Naive B cell (primary cell): Measurements from ENCODE around the gene HM13. TPM values are rescaled to one million over a fixed set of nuclear protein-coding genes. Genes with fewer than 3 reads are reported as not detected.
"Not testable (repeated sequence)": the region's sequence is repeated elsewhere in the genome, so short reads cannot be mapped to it uniquely, and the experiment has no call there.

Source experiments
- ATAC-seq, 2 donors: fragments of 150-1000 bp; cut with Tn5 transposase; 2 replicates each; pipeline ENCODE4 v1.10.0; 2021; ENCODE audit warnings: low read depth in 2 of 2, mild to moderate bottlenecking in 2 of 2, moderate library complexity in 2 of 2
- DNase-seq: peaks from one replicate; pipeline ENCODE4 v3.0.0; 2022
- H3K27ac Mint-ChIP-seq, 6 donors: one replicate each; pipeline ENCODE4 v1.8.0; 2020 to 2022; ENCODE audit warnings: mild to moderate bottlenecking in 6 of 6, mixed read lengths in 6 of 6, moderate library complexity in 5 of 6, inconsistent platforms in 2 of 6
- H3K27me3 Mint-ChIP-seq, 3 donors: one replicate each; pipeline ENCODE4 v1.8.0; 2021 to 2022; ENCODE audit warnings: mixed read lengths in 3 of 3, mild to moderate bottlenecking in 1 of 3
- H3K36me3 Mint-ChIP-seq, 2 donors: one replicate each; pipeline ENCODE4 v1.8.0; 2020 to 2022; ENCODE audit warnings: mixed read lengths in 2 of 2, inconsistent platforms in 1 of 2, mild to moderate bottlenecking in 1 of 2
- H3K4me1 Mint-ChIP-seq, 3 donors: one replicate each; pipeline ENCODE4 v1.8.0; 2020 to 2022; ENCODE audit warnings: mixed read lengths in 3 of 3, inconsistent platforms in 1 of 3, mild to moderate bottlenecking in 1 of 3, moderate library complexity in 1 of 3
- H3K4me3 Mint-ChIP-seq, 8 donors: one replicate each; pipeline ENCODE4 v1.8.0; 2020 to 2022; ENCODE audit warnings: mild to moderate bottlenecking in 8 of 8, mixed read lengths in 8 of 8, moderate library complexity in 8 of 8, inconsistent platforms in 2 of 8
- H3K9me3 Mint-ChIP-seq, 7 donors: one replicate each; pipeline ENCODE4 v1.8.0; 2020 to 2022; ENCODE audit warnings: mixed read lengths in 7 of 7, mild to moderate bottlenecking in 5 of 7, inconsistent platforms in 2 of 7, moderate library complexity in 1 of 7
- polyA plus RNA-seq, 6 donors: library from polyadenylated mRNA; unstranded; fragments of 300-500 nt; fragmentation: Illumina TruSeq; gene quantifications; one replicate each; pipeline ENCODE4 v1.2.3, GENCODE V29; 2021; ENCODE audit warnings: low read depth in 6 of 6

HM13 gene
- polyA plus RNA-seq, 6 donors from 2014 or later = 71.9 to 118 (median 88.0) TPM

DNA sequence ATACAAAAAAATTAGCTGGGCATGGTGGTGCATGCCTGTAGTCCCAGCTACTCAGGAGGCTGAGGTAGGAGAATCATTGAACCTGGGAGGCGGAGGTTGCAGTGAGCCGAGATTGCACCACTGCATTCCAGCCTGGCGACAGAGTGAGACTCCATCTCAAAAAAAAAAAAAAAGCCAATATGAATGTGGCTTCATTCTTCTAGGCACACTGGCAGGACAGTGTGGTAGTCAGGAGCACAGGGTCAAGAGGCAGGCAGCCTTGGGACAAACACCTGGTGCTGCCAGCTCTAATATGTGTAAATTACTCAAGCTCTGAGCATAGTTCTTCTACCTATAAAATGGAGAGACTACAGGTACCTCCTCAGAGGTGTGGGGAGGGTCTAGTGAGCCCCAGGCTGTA lies 25.4 kb downstream of the HM13 start:
- ATAC-seq, H3K27ac Mint-ChIP-seq, H3K4me3 Mint-ChIP-seq, H3K27me3 Mint-ChIP-seq, DNase-seq, H3K4me1 Mint-ChIP-seq, H3K9me3 Mint-ChIP-seq: not testable (repeated sequence)
- H3K36me3 Mint-ChIP-seq = peaks cover 19 to 22% of the 10 kb centered on the region in 2 donors

DNA sequence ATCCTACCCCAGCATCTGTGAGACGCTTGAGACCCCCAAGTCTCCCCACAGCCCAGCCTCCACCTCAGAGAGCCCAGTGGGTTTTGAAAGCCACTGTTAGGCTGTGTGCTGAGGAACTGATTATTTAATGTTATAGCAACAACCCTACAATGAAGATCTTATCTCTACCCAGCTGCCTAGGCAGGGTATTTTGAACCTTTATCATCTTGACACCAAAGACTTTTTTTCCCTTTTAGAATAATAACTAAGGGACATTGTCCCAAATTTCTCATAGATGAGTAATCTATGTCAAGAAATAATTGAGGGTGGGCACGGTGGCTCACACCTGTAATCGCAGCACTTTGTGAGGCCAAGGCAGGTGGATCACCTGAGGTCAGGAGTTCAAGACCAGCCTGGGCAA lies 26.2 kb downstream of the HM13 start:
- peak overlapping the region in 1 of 6 donors; percentile 54 for H3K27ac Mint-ChIP-seq
- no peak overlapping the region for H3K4me3 Mint-ChIP-seq
- H3K9me3 Mint-ChIP-seq = no peaks in the 10 kb centered on the region
- no peak for ATAC-seq
- no peak for DNase-seq
- H3K36me3 Mint-ChIP-seq = peaks cover 19 to 22% of the 10 kb centered on the region in 2 donors
- peaks cover 4 to 9% (median 9%) of the 10 kb centered on the region in 3 donors for H3K4me1 Mint-ChIP-seq
- H3K27me3 Mint-ChIP-seq = no peaks in the 10 kb centered on the region

DNA sequence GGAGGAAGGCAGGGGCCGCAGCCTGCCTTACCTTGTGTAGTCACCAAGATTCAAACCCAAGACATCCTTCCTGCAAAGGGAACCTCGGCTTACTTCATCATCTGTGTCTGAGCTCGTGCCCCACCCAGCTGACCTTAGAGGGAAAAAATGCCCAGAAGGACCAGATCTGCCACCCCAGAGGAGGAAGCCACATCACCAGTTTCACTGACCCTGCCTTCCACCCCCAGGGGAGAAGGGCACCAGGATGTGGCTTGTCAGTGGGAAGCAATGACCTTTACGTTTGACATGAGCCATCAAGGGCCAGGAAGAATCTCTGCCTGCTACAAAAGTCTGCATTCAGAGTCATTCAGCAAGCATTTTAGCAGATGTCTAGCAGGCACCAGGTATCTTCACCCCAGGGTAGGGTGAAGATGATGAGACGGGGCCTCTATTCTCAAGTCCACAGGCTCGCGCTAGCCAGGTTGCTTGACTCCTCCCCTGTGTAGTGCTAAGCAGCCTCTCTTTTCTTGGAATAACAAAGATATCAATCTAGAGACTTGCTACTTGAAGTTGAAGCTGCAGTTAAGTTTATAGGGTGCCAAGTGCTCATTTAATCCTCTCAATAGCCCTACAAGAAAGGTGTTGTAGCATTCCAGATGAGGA lies 28.1 kb downstream of the HM13 start:
- Mint-ChIP-seq H3K27me3 (no peaks in the 10 kb centered on the region), H3K36me3 (peaks cover 8 to 18% of the 10 kb centered on the region in 2 donors), H3K9me3 (no peaks in the 10 kb centered on the region), H3K27ac (peak overlapping the region in 3 of 6 donors; percentile 21 to 49 (median 47)), H3K4me1 (peaks cover 0 to 9% (median 6%) of the 10 kb centered on the region in 3 donors), H3K4me3 (no peak overlapping the region)
- ATAC-seq (no peak), DNase-seq (no peak)

DNA sequence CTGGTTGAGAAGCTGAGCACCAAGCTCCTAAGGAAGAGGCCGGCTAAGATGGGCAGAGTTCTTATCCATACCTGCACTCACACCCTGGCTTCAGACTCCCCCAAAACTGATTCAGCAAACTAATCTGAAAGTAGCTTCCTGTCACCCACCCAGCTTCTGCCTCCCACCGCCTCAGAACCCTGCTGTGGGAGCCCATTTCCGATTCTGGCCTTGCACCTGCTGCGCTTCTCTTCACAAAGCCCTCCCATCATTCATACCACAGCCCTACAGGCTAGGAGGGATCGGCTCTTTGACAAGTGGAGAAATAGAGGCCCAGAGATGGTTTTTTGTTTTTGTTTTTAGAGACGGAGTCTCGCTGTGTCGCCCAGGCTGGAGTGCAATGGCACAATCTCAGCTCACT lies 28.7 kb downstream of the HM13 start:
- Mint-ChIP-seq H3K27me3 (no peaks in the 10 kb centered on the region), H3K9me3 (no peaks in the 10 kb centered on the region), H3K36me3 (peaks cover 7 to 19% of the 10 kb centered on the region in 2 donors), H3K4me1 (peaks cover 0 to 13% (median 9%) of the 10 kb centered on the region in 3 donors), H3K4me3 (no peak overlapping the region), H3K27ac (no peak overlapping the region)
- no peak for ATAC-seq
- DNase-seq = no peak

DNA sequence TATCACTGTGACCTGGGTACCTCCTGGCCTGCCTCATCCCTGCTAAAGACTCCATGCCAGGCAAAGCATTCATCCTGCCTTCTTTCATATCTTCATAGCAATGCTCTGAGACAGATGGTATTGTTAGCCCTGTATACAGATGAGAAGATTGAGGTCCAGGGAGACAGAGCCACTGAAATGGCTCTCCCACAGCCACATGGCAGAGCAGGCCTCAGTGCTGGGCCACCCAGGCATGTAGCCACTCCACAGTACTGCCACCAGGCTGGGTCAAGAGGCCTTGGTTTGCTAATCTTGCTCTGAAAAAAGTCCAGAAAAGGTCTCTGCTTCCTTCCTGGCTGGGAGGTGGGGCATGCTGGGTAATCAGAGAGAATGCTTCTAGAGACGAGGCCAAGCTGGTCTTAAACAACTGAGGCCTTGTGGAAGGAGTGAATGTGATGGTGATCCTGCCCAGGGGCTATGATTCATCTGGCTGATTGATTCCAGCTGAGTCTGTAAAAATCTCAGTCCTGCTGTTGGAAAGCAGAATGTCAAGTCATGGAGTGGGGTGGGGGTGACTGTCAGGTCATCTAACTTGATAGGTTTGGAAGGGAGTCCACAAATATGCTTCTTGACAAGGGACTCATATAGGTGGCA lies 29.8 kb downstream of the HM13 start:
- no peak for ATAC-seq
- H3K27ac Mint-ChIP-seq = peak overlapping the region in 2 of 6 donors; percentile 28 to 82
- peaks cover 8 to 10% of the 10 kb centered on the region in 2 donors for H3K36me3 Mint-ChIP-seq
- no peak for DNase-seq
- peaks cover 9 to 22% (median 17%) of the 10 kb centered on the region in 3 donors for H3K4me1 Mint-ChIP-seq
- peak overlapping the region in 1 of 8 donors; percentile 9 for H3K4me3 Mint-ChIP-seq
- no peaks in the 10 kb centered on the region for H3K9me3 Mint-ChIP-seq
- H3K27me3 Mint-ChIP-seq = no peaks in the 10 kb centered on the region

DNA sequence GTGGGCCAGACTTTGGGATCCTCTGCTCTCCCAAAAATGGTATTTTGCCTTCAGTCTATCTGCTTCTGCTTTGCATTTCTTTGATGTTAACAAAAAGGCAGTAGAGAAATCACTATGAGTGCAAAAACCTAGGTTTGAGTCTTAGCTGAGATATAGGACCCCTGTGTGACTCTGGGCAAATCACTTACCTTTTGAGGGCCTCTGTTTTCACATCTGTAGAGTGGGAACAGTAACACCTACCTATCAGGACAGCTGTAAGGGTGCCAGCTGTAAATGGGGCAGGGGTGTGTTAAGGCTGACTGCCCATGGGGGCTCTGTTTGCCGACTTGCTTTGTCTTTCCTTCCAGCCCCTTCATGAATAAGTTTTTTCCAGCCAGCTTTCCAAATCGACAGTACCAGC lies 30.4 kb downstream of the HM13 start:
- ATAC-seq (no peak), DNase-seq (no peak)
- Mint-ChIP-seq H3K27me3 (no peaks in the 10 kb centered on the region), H3K4me1 (peaks cover 11 to 24% (median 17%) of the 10 kb centered on the region in 3 donors), H3K27ac (peak overlapping the region in 1 of 6 donors; percentile 28), H3K36me3 (peaks cover 6 to 11% of the 10 kb centered on the region in 2 donors), H3K4me3 (peak overlapping the region in 1 of 8 donors; percentile 5), H3K9me3 (no peaks in the 10 kb centered on the region)

DNA sequence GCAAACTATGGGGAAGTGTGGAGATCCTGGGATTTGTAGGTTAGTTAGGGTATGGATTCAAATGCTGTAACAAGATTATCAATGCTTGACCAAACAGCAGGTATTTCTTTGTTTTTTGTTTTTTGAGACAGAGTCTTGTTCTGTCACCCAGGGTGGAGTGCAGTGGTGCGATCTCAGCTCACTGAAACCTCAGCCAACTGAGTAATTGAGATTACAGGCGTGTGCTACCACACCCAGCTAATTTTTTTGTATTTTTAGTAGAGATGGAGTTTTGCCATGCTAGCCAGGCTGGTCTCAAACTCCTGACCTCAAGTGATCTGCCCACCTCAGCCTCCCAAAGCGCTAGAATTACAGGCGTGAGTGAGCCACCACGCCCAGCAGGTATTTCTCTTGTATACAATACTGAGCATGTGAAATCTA lies 31.4 kb downstream of the HM13 start:
- peaks cover 6 to 19% of the 10 kb centered on the region in 2 donors for H3K36me3 Mint-ChIP-seq
- not testable (repeated sequence) for H3K9me3 Mint-ChIP-seq, ATAC-seq, H3K27me3 Mint-ChIP-seq, DNase-seq
- H3K27ac Mint-ChIP-seq = peak overlapping the region in 2 of 6 donors; percentile 53 to 83
- H3K4me1 Mint-ChIP-seq = peaks cover 16 to 25% (median 17%) of the 10 kb centered on the region in 3 donors
- H3K4me3 Mint-ChIP-seq = peak overlapping the region in 2 of 8 donors; percentile 18 to 36

DNA sequence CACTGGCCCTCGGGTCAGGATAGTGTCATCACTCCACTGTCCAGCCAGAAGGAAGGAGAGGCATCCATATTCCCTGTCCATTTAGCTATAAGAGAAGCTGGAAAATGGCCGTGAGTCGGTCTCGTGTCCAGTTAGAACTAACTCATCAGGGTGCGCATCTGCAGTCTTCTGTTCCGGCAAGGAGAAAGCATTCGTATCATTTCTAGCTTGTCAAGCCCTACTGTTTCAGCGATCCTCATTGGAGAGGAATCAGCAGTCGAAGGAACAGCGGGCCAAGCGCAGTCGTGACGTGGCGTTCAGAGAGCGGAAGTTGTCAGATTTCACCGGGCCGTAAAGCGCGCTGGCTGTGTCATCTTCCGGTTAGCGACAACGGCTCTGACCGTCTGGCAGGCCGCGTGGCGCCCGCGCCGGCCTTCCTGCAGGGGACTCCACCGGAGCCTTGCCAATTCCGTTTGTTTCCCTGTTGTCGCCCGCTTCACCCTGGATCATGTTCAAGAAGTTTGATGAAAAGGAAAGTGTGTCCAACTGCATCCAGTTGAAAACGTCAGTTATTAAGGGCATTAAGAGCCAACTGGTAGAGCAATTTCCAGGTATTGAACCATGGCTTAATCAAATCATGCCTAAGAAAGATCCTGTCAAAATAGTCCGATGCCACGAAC lies 32.9 kb downstream of the HM13 start:
- ATAC-seq (peak; percentile 92 to 93), DNase-seq (peak; percentile 70)
- Mint-ChIP-seq H3K4me1 (peaks cover 16 to 28% (median 17%) of the 10 kb centered on the region in 3 donors), H3K27me3 (no peaks in the 10 kb centered on the region), H3K36me3 (peaks cover 6 to 26% of the 10 kb centered on the region in 2 donors), H3K27ac (peak overlapping the region; percentile 87 to 99 (median 98)), H3K4me3 (peak overlapping the region; percentile 87 to 98 (median 96)), H3K9me3 (no peaks in the 10 kb centered on the region)

DNA sequence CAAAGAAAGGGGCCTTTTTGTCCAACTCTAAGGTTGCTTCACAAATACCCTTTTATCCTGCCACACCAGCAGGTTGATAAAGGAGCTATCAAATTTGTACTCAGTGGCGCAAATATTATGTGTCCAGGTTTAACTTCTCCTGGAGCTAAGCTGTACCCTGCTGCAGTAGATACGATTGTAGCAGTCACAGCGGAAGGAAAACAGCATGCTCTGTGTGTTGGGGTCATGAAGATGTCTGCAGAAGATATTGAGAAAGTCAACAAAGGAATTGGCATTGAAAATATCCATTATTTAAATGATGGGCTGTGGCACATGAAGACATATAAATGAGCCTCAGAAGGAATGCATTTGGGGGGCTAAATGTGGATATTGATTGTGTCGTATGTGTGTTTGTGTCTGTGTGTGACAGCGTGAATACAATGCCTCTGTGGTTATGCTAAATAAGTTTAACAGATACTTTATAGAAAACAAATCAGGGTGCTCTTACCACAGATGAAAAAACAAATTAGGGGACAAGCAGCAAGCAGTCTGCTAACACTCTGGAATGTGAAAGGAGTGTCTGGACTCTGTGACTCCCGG lies 33.6 kb downstream of the HM13 start:
- Mint-ChIP-seq H3K36me3 (peaks cover 6 to 26% of the 10 kb centered on the region in 2 donors), H3K9me3 (no peaks in the 10 kb centered on the region), H3K4me1 (peaks cover 16 to 28% (median 17%) of the 10 kb centered on the region in 3 donors), H3K27ac (peak overlapping the region; percentile 87 to 99 (median 98)), H3K27me3 (no peaks in the 10 kb centered on the region), H3K4me3 (peak overlapping the region; percentile 87 to 98 (median 96))
- DNase-seq (no peak), ATAC-seq (no peak)

DNA sequence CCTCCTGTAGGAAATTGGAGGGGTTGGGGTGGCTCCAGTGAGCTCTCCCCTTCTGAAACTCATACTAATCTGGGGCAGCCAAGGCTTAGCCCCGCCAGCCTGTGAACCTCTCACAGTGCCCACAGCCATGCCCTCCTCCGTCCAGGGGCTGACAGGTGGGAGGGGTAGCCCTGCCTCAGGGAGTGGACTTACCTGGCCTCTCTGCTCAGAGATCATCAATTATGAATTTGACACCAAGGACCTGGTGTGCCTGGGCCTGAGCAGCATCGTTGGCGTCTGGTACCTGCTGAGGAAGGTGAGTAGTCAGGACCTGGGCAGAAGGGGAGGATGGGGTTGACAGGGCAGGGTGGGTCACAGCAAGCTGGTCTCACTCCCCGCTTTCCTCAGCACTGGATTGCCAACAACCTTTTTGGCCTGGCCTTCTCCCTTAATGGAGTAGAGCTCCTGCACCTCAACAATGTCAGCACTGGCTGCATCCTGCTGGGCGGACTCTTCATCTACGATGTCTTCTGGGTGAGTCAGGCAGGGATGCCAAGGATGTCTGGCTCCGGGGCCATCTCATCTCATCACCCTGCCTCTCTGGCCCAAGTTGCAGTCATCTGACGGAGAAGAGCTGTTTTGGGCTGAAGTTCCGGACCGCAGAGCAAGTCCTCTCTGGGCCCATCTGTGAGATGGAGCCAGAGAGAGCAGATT lies 34.7 kb downstream of the HM13 start:
- ATAC-seq (no peak), DNase-seq (no peak)
- H3K4me3 Mint-ChIP-seq = peak overlapping the region; percentile 24 to 98 (median 92)
- peaks cover 6 to 26% of the 10 kb centered on the region in 2 donors for H3K36me3 Mint-ChIP-seq
- H3K4me1 Mint-ChIP-seq = peaks cover 16 to 28% (median 17%) of the 10 kb centered on the region in 3 donors
- peak overlapping the region in 3 of 6 donors; percentile 36 to 78 (median 56) for H3K27ac Mint-ChIP-seq
- H3K27me3 Mint-ChIP-seq = no peaks in the 10 kb centered on the region
- H3K9me3 Mint-ChIP-seq = no peaks in the 10 kb centered on the region

DNA sequence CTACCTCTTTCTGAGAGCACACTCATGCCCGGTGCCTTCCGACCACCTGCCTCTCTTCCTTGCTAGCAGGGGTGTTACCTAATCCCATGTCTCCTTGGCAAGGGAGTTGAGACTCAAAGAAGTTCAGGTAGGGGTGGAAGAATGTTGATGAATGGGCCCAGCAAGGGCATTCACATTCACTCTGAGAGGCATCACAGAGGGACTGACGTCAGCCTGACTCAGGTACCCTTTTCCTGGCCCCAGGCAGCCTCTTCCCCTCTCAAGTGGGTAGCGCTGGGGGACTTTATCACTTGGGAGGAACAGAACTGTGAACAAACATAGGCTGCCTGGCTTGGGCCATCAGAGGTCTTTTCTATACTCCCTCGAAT lies 35.3 kb downstream of the HM13 start:
- H3K4me3 Mint-ChIP-seq = peak overlapping the region in 5 of 8 donors; percentile 2 to 98 (median 55)
- peak overlapping the region in 1 of 6 donors; percentile 36 for H3K27ac Mint-ChIP-seq

DNA sequence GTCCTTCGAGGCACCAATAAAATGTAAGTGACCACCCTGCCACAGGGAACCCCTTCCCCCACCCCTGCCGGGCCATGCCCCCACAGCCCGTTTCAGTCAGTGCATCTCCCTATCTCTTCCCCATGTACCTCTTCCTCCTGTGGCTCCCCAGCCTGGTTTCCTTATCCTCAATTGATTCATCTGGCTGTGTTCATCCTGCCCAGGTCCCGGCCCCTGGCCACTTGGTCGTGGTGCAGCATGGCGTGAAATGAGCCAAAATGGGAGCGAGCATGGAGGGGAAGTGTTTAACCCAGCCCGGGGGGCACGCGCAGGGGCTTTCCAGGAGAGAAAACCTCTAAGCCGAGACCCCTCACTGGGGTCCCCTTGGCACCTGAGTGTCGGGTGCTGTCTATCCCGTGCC lies 35.9 kb downstream of the HM13 start:
- DNase-seq (no peak), ATAC-seq (no peak)
- H3K27ac Mint-ChIP-seq = peak overlapping the region in 1 of 6 donors; percentile 44
- peaks cover 6 to 26% of the 10 kb centered on the region in 2 donors for H3K36me3 Mint-ChIP-seq
- H3K4me3 Mint-ChIP-seq = peak overlapping the region in 2 of 8 donors; percentile 2 to 51
- H3K9me3 Mint-ChIP-seq = no peaks in the 10 kb centered on the region
- no peaks in the 10 kb centered on the region for H3K27me3 Mint-ChIP-seq
- peaks cover 16 to 28% (median 17%) of the 10 kb centered on the region in 3 donors for H3K4me1 Mint-ChIP-seq

More for the DNA sequence above, 35.3 kb downstream of the HM13 start:
- H3K4me1 Mint-ChIP-seq = peaks cover 16 to 28% (median 17%) of the 10 kb centered on the region in 3 donors
- DNase-seq (no peak), ATAC-seq (no peak)
- peaks cover 6 to 26% of the 10 kb centered on the region in 2 donors for H3K36me3 Mint-ChIP-seq
- no peaks in the 10 kb centered on the region for H3K27me3 Mint-ChIP-seq
- H3K9me3 Mint-ChIP-seq = no peaks in the 10 kb centered on the region
